Thymus (tissue), 11 donors: ENCODE results near the gene NAGS. TPM values are rescaled to one million over a fixed set of nuclear protein-coding genes. Genes with fewer than 3 reads are reported as not detected.
"Not testable (repeated sequence)": the region's sequence is repeated elsewhere in the genome, so short reads cannot be mapped to it uniquely, and the experiment has no call there.

Source experiments
- DNase-seq, 9 donors: peaks; one replicate each; pipeline ENCODE4 v3.0.0-alpha.2; 2013; ENCODE audit warnings: low spot score in 9 of 9, low read depth in 6 of 9, missing footprints in 1 of 9
- H3K27ac ChIP-seq, 2 donors: one replicate each; pipeline ENCODE4 v1.5.1; 2013; ENCODE audit warnings: control low read depth in 1 of 2, low read depth in 1 of 2, low read length in 1 of 2, mild to moderate bottlenecking in 1 of 2, moderate library complexity in 1 of 2
- H3K27me3 ChIP-seq, 2 donors: one replicate each; pipeline ENCODE4 v1.5.1; 2013; ENCODE audit warnings: low read length in 1 of 2; ENCODE audit not compliant: control insufficient read depth in 2 of 2, insufficient read depth in 1 of 2
- H3K36me3 ChIP-seq, 2 donors: one replicate each; pipeline ENCODE4 v1.5.1; 2013; ENCODE audit warnings: low read length in 1 of 2, mild to moderate bottlenecking in 1 of 2, moderate library complexity in 1 of 2; ENCODE audit not compliant: control insufficient read depth in 2 of 2, insufficient read depth in 2 of 2
- H3K4me1 ChIP-seq, 2 donors: one replicate each; pipeline ENCODE4 v1.5.1; 2013; ENCODE audit warnings: low read length in 2 of 2; ENCODE audit not compliant: control insufficient read depth in 2 of 2, insufficient read depth in 2 of 2
- H3K4me3 ChIP-seq, 2 donors: one replicate each; pipeline ENCODE4 v1.5.1; 2013; ENCODE audit warnings: low read length in 2 of 2, control low read depth in 1 of 2, mild to moderate bottlenecking in 1 of 2
- H3K9me3 ChIP-seq, 2 donors: one replicate each; pipeline ENCODE4 v1.5.1; 2013; ENCODE audit warnings: low read length in 1 of 2, mild to moderate bottlenecking in 1 of 2; ENCODE audit not compliant: control insufficient read depth in 2 of 2, insufficient read depth in 1 of 2
- WGBS: extraction: QIAGEN DNeasy Blood & Tissue Kit; methylation state at CpG from one replicate; pipeline ENCODE4 v1.1.7; 2013; 5-methylcytosine and 5-hydroxymethylcytosine counted together
- polyA plus RNA-seq: library from polyadenylated mRNA; stranded (reverse); fragments of 200-250 nt; gene quantifications from one replicate; pipeline ENCODE4 v1.2.3, GENCODE V29; 2013
- total RNA-seq: library from RNA; stranded (reverse); fragments of 120-200 nt; gene quantifications from one replicate; pipeline ENCODE4 v1.2.4, GENCODE V29; 2013
- donor health status: healthy.

NAGS gene
- total and polyA plus RNA-seq, 2 donors = 1.3 to 1.6 TPM

DNA sequence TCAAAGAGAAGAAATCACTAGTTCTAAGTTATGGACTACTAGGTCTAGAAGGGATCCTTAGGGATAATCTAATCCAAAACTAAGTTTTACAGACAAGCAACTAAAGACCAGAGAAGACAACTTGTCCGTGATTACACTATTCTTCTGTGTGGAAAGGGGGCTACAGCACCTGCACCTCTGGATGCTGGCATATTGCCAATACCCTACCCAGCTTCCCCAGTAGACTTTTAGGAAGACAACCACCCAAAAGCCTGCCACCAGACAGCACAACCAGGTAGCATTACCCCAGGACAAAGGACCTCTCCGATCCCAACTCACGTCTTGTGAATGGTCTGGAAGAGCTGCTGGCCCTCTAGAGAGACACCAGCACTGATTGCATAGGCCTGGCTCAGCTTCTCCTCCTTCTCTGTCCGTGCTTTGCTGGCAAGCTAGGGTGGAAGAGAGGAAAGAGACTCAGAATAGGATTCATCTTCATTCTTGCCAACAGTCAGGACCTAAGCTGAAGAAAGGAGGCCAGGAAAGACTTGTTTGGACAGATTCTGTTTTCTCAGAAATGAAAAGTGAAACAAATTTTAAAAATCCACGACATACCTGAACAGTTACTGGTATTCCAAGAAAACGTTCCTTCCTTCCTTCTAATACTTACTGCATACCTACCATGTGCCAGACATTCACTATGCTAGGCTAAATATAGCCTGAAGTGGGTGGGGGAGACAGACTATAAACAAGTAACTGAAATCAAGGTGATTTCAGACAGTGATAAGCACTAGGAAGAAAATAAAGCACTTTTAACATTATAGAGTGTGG is 35.6 kb downstream of the NAGS start:
- peak overlapping the region; percentile 33 to 68 for H3K27ac ChIP-seq

DNA sequence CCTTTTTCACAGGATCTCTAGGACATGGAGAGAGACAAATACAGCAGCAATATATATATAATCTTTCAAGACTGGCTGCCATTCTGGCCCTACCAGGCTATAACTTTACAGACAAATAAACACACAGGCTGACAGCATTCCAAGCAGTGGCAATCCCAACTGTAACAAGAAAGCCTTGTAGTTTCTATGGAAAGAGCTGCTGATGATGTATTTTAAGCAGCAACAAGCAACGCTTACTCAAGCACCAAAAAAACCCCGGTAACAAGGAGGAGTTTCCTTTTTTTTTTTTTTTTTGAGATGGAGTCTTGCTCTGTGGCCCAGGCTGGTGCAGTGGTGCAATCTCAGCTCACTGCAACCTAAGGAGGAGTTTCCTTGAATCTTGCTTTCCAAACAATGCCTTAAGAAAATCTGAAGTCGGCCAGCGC is 38.9 kb downstream of the NAGS start:
- no peak for DNase-seq

More for the DNA sequence above, 35.6 kb downstream of the NAGS start:
- H3K4me3 ChIP-seq = no peak overlapping the region
- no peaks in the 10 kb centered on the region for H3K9me3 ChIP-seq
- WGBS = 92% methylated on average over 6 of the region's 6 CpGs
- no peak for DNase-seq
- H3K36me3 ChIP-seq = peaks cover 31 to 36% of the 10 kb centered on the region in 2 donors
- no peaks in the 10 kb centered on the region for H3K4me1 ChIP-seq
- no peaks in the 10 kb centered on the region for H3K27me3 ChIP-seq

GRCh38 chr17:44044071-44044470 is 39.6 kb downstream of the NAGS start:
- 91% methylated on average over 1 of the region's 1 CpG for WGBS
- H3K4me1 ChIP-seq = no peaks in the 10 kb centered on the region
- no peaks in the 10 kb centered on the region for H3K9me3 ChIP-seq
- H3K4me3 ChIP-seq = no peak overlapping the region
- DNase-seq = no peak
- no peaks in the 10 kb centered on the region for H3K27me3 ChIP-seq
- no peak overlapping the region for H3K27ac ChIP-seq
- H3K36me3 ChIP-seq = peaks cover 18 to 29% of the 10 kb centered on the region in 2 donors

More for the DNA sequence above, 38.9 kb downstream of the NAGS start:
- H3K27ac ChIP-seq = no peak overlapping the region
- no peaks in the 10 kb centered on the region for H3K9me3 ChIP-seq
- 96% methylated on average over 4 of the region's 4 CpGs for WGBS
- peaks cover 23 to 26% of the 10 kb centered on the region in 2 donors for H3K36me3 ChIP-seq
- no peaks in the 10 kb centered on the region for H3K27me3 ChIP-seq
- H3K4me1 ChIP-seq = no peaks in the 10 kb centered on the region
- no peak overlapping the region for H3K4me3 ChIP-seq

DNA sequence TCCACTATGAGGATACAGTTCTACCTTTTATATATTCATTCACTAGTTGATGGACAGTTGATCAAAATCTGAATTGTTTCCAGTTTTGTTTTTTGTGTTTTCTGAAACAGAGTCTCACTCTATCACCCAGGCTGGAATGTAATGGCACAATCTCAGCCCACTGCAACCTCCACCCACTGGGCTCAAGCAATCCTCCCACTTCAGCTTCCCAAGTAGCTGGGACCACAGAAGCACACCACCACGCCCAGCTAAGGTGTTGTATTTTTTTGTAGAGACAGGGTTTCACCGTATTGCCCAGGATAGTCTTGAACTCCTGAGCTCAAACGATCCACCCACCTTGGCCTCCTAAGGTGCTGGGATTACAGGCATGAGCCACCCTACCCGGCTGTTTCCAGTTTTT is 41.1 kb downstream of the NAGS start:
- WGBS = over 99% methylated on average over 4 of the region's 4 CpGs
- Histone ChIP-seq H3K4me1 (no peaks in the 10 kb centered on the region), H3K9me3 (no peaks in the 10 kb centered on the region), H3K27ac (no peak overlapping the region), H3K36me3 (peaks cover 28 to 31% of the 10 kb centered on the region in 2 donors), H3K4me3 (no peak overlapping the region), H3K27me3 (no peaks in the 10 kb centered on the region)
- no peak for DNase-seq

GRCh38 chr17:44046893-44047292 is 42.5 kb downstream of the NAGS start:
- WGBS = over 99% methylated on average over 7 of the region's 7 CpGs
- not testable (repeated sequence) for H3K27ac ChIP-seq, H3K4me3 ChIP-seq, H3K9me3 ChIP-seq, H3K4me1 ChIP-seq, H3K27me3 ChIP-seq, DNase-seq
- H3K36me3 ChIP-seq = peaks cover 42 to 45% of the 10 kb centered on the region in 2 donors

- Histone ChIP-seq H3K9me3 (no peaks in the 10 kb centered on the region), H3K4me3 (no peak overlapping the region), H3K4me1 (no peaks in the 10 kb centered on the region), H3K36me3 (peaks cover 55 to 66% of the 10 kb centered on the region in 2 donors), H3K27me3 (no peaks in the 10 kb centered on the region), H3K27ac (no peak overlapping the region)
- 98% methylated on average over 9 of the region's 9 CpGs for WGBS
- no peak for DNase-seq
These were observed 45.1 kb downstream of the NAGS start for GRCh38 chr17:44049294-44050060.

DNA sequence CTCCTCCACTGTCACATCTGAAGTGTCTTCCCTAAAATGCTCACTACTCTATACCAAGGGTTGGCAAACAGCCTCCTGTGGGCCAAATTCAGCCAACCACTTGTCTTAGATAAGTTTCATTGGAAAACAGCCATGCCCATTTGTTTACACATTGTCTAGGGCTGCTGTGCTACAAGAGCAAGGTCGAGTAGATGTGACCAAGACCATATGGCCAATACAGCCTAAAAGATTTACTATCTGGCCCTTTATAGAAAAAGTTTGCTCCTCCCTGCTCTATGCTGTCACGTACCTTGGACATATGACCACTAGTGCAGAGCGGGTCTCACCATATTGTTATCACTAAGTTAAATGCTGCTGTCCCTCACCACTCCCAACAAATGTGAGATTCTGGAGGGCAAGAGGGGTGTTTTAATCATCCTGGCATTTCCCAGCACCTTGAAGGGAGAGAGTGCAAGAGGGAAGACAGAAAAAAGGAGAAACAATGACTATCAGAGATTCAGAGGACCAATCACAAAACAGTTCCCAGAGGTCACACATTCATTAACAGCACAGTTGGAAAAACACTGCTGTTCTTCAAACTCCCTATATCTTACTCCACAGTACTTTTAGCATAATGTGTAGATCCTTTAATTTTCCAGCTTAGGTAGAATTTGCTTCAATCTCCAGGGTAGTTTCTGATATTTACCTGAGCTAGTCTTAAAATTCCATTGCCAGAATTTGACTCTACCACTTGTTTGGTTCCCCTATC is 48.9 kb downstream of the NAGS start:
- Histone ChIP-seq H3K27ac (no peak overlapping the region), H3K4me1 (no peaks in the 10 kb centered on the region), H3K9me3 (no peaks in the 10 kb centered on the region), H3K27me3 (no peaks in the 10 kb centered on the region), H3K4me3 (no peak overlapping the region), H3K36me3 (peaks cover 54 to 65% of the 10 kb centered on the region in 2 donors)
- no peak for DNase-seq
- WGBS = 92% methylated on average over 3 of the region's 3 CpGs
